Fibroblast of skin of left quadriceps (primary cell): ENCODE measurements around the gene RHNO1.

Experiments used
- DNase-seq, 2 experiments: peaks; one replicate each; pipeline ENCODE4 v3.0.0-alpha.2; 2013; ENCODE audit warnings: low read depth in 2 of 2

Gene RHNO1

GRCh38 chr12:2902272-2902880 lies 25.4 kb downstream of the RHNO1 start:
- no peak for DNase-seq

GRCh38 chr12:2904260-2904659 lies 27.2 kb downstream of the RHNO1 start:
- DNase-seq, result no peak

GRCh38 chr12:2912216-2912575 lies 35.2 kb downstream of the RHNO1 start:
- DNase-seq, result no peak

- DNase-seq, result no peak
Observed at GRCh38 chr12:2919249-2919648, 42.2 kb downstream of the RHNO1 start.

- DNase-seq, result no peak
Observed at GRCh38 chr12:2922329-2922728, 45.3 kb downstream of the RHNO1 start.

GRCh38 chr12:2923057-2923456 lies 46.0 kb downstream of the RHNO1 start:
- DNase-seq, result no peak

- DNase-seq, result no peak
Observed at GRCh38 chr12:2924019-2924418, 47.0 kb downstream of the RHNO1 start.

GRCh38 chr12:2925322-2925995 lies 48.4 kb downstream of the RHNO1 start:
- DNase-seq, result no peak

GRCh38 chr12:2930865-2931264 lies 53.8 kb downstream of the RHNO1 start:
- no peak for DNase-seq

GRCh38 chr12:2933586-2933985 lies 56.6 kb downstream of the RHNO1 start:
- DNase-seq, result no peak

- DNase-seq, result no peak
Observed at GRCh38 chr12:2934371-2934770, 57.3 kb downstream of the RHNO1 start.

GRCh38 chr12:2936301-2936700 lies 59.3 kb downstream of the RHNO1 start:
- no peak for DNase-seq

- DNase-seq, result no peak
Observed at GRCh38 chr12:2937500-2937899, 60.5 kb downstream of the RHNO1 start.
